H9 (cell line): ENCODE measurements around the gene EFNA1. TPM values are rescaled to one million over a fixed set of nuclear protein-coding genes. Genes with fewer than 3 reads are reported as not detected.

Experiments
- DNase-seq: peaks from one replicate; pipeline ENCODE4 v3.0.0-alpha.2; 2017
- H2AFZ ChIP-seq: one replicate; pipeline ENCODE4 v1.6.1; 2013; ENCODE audit warnings: mild to moderate bottlenecking, low read length, control low read depth, moderate library complexity
- H2AK5ac ChIP-seq: 2 replicates; pipeline ENCODE4 v1.6.1; 2013; ENCODE audit warnings: low read length, control low read depth, mixed read lengths; ENCODE audit not compliant: insufficient read length
- H2BK120ac ChIP-seq: one replicate; pipeline ENCODE4 v1.6.1; 2013; ENCODE audit warnings: low read depth, mild to moderate bottlenecking, low read length, control low read depth, inconsistent platforms; ENCODE audit not compliant: poor library complexity, severe bottlenecking
- H2BK12ac ChIP-seq: 2 replicates; pipeline ENCODE4 v1.6.1; 2013; ENCODE audit warnings: low read length, control low read depth, mixed read lengths, low read depth; ENCODE audit not compliant: insufficient read length
- H2BK15ac ChIP-seq: 2 replicates; pipeline ENCODE4 v1.6.1; 2013; ENCODE audit warnings: low read depth, low read length, control low read depth
- H2BK20ac ChIP-seq: one replicate; pipeline ENCODE4 v1.6.1; 2013; ENCODE audit warnings: low read depth, mild to moderate bottlenecking, low read length, control low read depth, inconsistent platforms; ENCODE audit not compliant: poor library complexity, severe bottlenecking
- H2BK5ac ChIP-seq: 2 replicates; pipeline ENCODE4 v1.6.1; 2013; ENCODE audit warnings: low read length, control low read depth, mixed read lengths; ENCODE audit not compliant: insufficient read length
- H3K14ac ChIP-seq: 2 replicates; pipeline ENCODE4 v1.6.1; 2013; ENCODE audit warnings: low read length, control low read depth; ENCODE audit not compliant: insufficient read depth
- H3K18ac ChIP-seq: 2 replicates; pipeline ENCODE4 v1.6.1; 2013; ENCODE audit warnings: low read depth, mild to moderate bottlenecking, mixed read lengths, low read length, control low read depth; ENCODE audit not compliant: insufficient read length
- H3K23ac ChIP-seq: 2 replicates; pipeline ENCODE4 v1.6.1; 2013; ENCODE audit warnings: low read length, control low read depth, mixed read lengths, low read depth; ENCODE audit not compliant: insufficient read length
- H3K23me2 ChIP-seq: 2 replicates; pipeline ENCODE4 v1.6.1; 2013; ENCODE audit warnings: low read depth, mild to moderate bottlenecking, mixed read lengths, low read length, control low read depth; ENCODE audit not compliant: insufficient read length, poor library complexity, severe bottlenecking
- H3K27ac ChIP-seq: 2 replicates; pipeline ENCODE4 v1.5.1; 2013; ENCODE audit warnings: low read length, control low read depth, mixed read lengths, low read depth; ENCODE audit not compliant: insufficient read length
- H3K27me3 ChIP-seq: 2 replicates; pipeline ENCODE4 v1.6.1; 2013; ENCODE audit warnings: low read length, control low read depth, inconsistent platforms; ENCODE audit not compliant: insufficient read depth
- H3K4ac ChIP-seq: 2 replicates; pipeline ENCODE4 v1.6.1; 2013; ENCODE audit warnings: low read depth, mild to moderate bottlenecking, control low read depth, inconsistent platforms, low read length, moderate library complexity
- H3K4me1 ChIP-seq: 2 replicates; pipeline ENCODE4 v1.6.1; 2013; ENCODE audit warnings: low read length, control low read depth, inconsistent platforms; ENCODE audit not compliant: insufficient read depth
- H3K4me2 ChIP-seq: 2 replicates; pipeline ENCODE4 v1.6.1; 2013; ENCODE audit warnings: low read length, control low read depth, mixed read lengths; ENCODE audit not compliant: insufficient read length, insufficient read depth
- H3K56ac ChIP-seq: 2 replicates; pipeline ENCODE4 v1.6.1; 2013; ENCODE audit warnings: low read depth, mild to moderate bottlenecking, mixed read lengths, low read length, control low read depth; ENCODE audit not compliant: insufficient read length
- H3K79me1 ChIP-seq: 2 replicates; pipeline ENCODE4 v1.6.1; 2013; ENCODE audit warnings: low read depth, mild to moderate bottlenecking, moderate library complexity, low read length, control low read depth, inconsistent platforms; ENCODE audit not compliant: insufficient read depth, poor library complexity, severe bottlenecking
- H3K79me2 ChIP-seq: 2 replicates; pipeline ENCODE4 v1.6.1; 2013; ENCODE audit warnings: low read length, control low read depth, inconsistent platforms; ENCODE audit not compliant: insufficient read depth
- H3K9ac ChIP-seq: 2 replicates; pipeline ENCODE4 v1.6.1; 2013; ENCODE audit warnings: low read length, control low read depth, mixed read lengths; ENCODE audit not compliant: insufficient read length; ENCODE audit errors: extremely low read depth
- H3K9me3 ChIP-seq: one replicate; pipeline ENCODE4 v1.6.1; 2013; ENCODE audit warnings: low read depth, low read length, inconsistent platforms; ENCODE audit not compliant: control insufficient read depth
- H3T11ph ChIP-seq: one replicate; pipeline ENCODE4 v1.6.1; 2013; ENCODE audit warnings: mild to moderate bottlenecking, low read length, control low read depth, inconsistent platforms
- H4K20me1 ChIP-seq: one replicate; pipeline ENCODE4 v1.6.1; 2013; ENCODE audit not compliant: control insufficient read depth, insufficient read length, insufficient read depth
- H4K5ac ChIP-seq: 2 replicates; pipeline ENCODE4 v1.6.1; 2013; ENCODE audit warnings: low read depth, mild to moderate bottlenecking, mixed read lengths, low read length, control low read depth; ENCODE audit not compliant: insufficient read length
- H4K8ac ChIP-seq: replicated peaks from 2 replicates; pipeline ENCODE4 v1.6.1; 2013; ENCODE audit warnings: low read length, control low read depth, mixed read lengths, low read depth; ENCODE audit not compliant: insufficient read length
- H4K91ac ChIP-seq: 2 replicates; pipeline ENCODE4 v1.6.1; 2013; ENCODE audit warnings: low read depth, mild to moderate bottlenecking, moderate library complexity, mixed read lengths, low read length, control low read depth; ENCODE audit not compliant: insufficient read length
- H3K27ac Mint-ChIP-seq, 3 experiments: 2 replicates in 2 of 3; 3 replicates in 1 of 3; pipeline ENCODE4 v1.8.0; 2020 to 2021; ENCODE audit warnings: mixed read lengths in 3 of 3, mild to moderate bottlenecking in 1 of 3, moderate library complexity in 1 of 3
- H3K27me3 Mint-ChIP-seq: 2 replicates; pipeline ENCODE4 v1.8.0; 2021; ENCODE audit warnings: low read depth, mild to moderate bottlenecking, moderate library complexity, mixed read lengths
- H3K36me3 Mint-ChIP-seq, 3 experiments: 2 replicates in 2 of 3; 3 replicates in 1 of 3; pipeline ENCODE4 v1.8.0; 2020 to 2021; ENCODE audit warnings: low read depth in 3 of 3, mixed read lengths in 3 of 3; ENCODE audit not compliant: insufficient read depth in 1 of 3
- H3K4me1 Mint-ChIP-seq, 2 experiments: 2 replicates each; pipeline ENCODE4 v1.8.0; 2020; ENCODE audit warnings: mixed read lengths in 2 of 2
- H3K4me3 Mint-ChIP-seq, 2 experiments: 2 replicates in 1 of 2; 3 replicates in 1 of 2; pipeline ENCODE4 v1.8.0; 2020 to 2021; ENCODE audit warnings: mild to moderate bottlenecking in 2 of 2, mixed read lengths in 2 of 2, moderate library complexity in 1 of 2
- H3K9me3 Mint-ChIP-seq, 2 experiments: 2 replicates in 1 of 2; 3 replicates in 1 of 2; pipeline ENCODE4 v1.8.0; 2020; ENCODE audit warnings: mild to moderate bottlenecking in 2 of 2, mixed read lengths in 2 of 2, moderate library complexity in 1 of 2
- WGBS: extraction: QIAGEN DNeasy Blood & Tissue Kit; methylation state at CpG from one replicate; pipeline ENCODE4 v1.1.7; 2013; ENCODE audit warnings: missing lambda C conversion rate, low lambda C conversion rate, mixed read lengths; ENCODE audit not compliant: insufficient read length; ENCODE audit errors: extremely low coverage; 5-methylcytosine and 5-hydroxymethylcytosine counted together
- total RNA-seq: library from RNA; stranded (reverse); gene quantifications from 2 replicates; pipeline ENCODE4 v1.2.1, GENCODE V29; 2021
- TF ChIP-seq, protein P1 (sequence below): fragments of 200-600 bp; sonication (generic); conservative IDR thresholded peaks from 3 replicates; pipeline ENCODE4 v1.8.0; 2021; ENCODE audit warnings: antibody characterized with exemption, mild to moderate bottlenecking

The EFNA1 gene
- total RNA-seq, 1 experiment from 2014 or later, result 1.4 TPM

DNA sequence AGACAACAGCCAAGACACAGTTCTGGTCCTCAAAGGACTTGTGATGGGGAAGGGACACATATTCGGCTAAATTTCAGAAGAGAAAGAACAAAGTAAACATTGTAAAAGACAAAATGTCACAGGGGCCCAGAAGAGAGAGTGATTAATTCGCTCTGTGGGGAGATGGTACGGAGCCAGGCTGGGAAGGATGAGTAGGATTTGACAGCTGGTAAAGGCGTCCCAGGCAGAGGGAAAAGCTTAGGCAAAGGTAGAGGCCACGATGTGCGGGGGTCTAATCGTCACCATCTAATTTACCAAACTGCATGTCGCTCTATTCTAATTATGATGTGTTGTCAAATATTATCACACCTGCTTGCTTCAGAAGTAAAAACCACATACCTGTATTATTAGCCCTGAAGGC lies 17.3 kb upstream of the EFNA1 start:
- Histone ChIP-seq H3K4me1 (no peaks in the 10 kb centered on the region), H3K23me2 (no peaks in the 10 kb centered on the region), H2BK12ac (no peak overlapping the region), H2BK5ac (no peak overlapping the region), H2BK120ac (no peak overlapping the region), H2AFZ (no peak overlapping the region), H4K20me1 (no peaks in the 10 kb centered on the region), H3T11ph (no peak overlapping the region), H3K4me2 (no peak overlapping the region), H2BK15ac (no peak overlapping the region), H3K27ac (no peak overlapping the region), H3K18ac (no peak overlapping the region), H3K9ac (no peak overlapping the region), H3K79me2 (no peaks in the 10 kb centered on the region), H3K27me3 (no peaks in the 10 kb centered on the region), H4K91ac (no peak overlapping the region), H4K5ac (no peak overlapping the region), H3K9me3 (no peaks in the 10 kb centered on the region), H3K14ac (no peak overlapping the region), H2BK20ac (no peak overlapping the region), H3K23ac (no peak overlapping the region), H3K56ac (no peak overlapping the region), H4K8ac (no peak overlapping the region), H3K79me1 (no peaks in the 10 kb centered on the region), H3K4ac (no peak overlapping the region), H2AK5ac (no peak overlapping the region)
- Mint-ChIP-seq H3K4me3 (no peak overlapping the region), H3K4me1 (peaks cover 2 to 4% of the 10 kb centered on the region in 2 experiments; a peak in 1 of 4 replicates), H3K36me3 (no peaks in the 10 kb centered on the region), H3K27ac (no peak overlapping the region), H3K9me3 (no peaks in the 10 kb centered on the region), H3K27me3 (peaks cover 35% of the 10 kb centered on the region)
- DNase-seq, result no peak
- no CpG with 5 or more reads among the region's 8 CpGs for WGBS
- TF ChIP-seq, protein P1, sequence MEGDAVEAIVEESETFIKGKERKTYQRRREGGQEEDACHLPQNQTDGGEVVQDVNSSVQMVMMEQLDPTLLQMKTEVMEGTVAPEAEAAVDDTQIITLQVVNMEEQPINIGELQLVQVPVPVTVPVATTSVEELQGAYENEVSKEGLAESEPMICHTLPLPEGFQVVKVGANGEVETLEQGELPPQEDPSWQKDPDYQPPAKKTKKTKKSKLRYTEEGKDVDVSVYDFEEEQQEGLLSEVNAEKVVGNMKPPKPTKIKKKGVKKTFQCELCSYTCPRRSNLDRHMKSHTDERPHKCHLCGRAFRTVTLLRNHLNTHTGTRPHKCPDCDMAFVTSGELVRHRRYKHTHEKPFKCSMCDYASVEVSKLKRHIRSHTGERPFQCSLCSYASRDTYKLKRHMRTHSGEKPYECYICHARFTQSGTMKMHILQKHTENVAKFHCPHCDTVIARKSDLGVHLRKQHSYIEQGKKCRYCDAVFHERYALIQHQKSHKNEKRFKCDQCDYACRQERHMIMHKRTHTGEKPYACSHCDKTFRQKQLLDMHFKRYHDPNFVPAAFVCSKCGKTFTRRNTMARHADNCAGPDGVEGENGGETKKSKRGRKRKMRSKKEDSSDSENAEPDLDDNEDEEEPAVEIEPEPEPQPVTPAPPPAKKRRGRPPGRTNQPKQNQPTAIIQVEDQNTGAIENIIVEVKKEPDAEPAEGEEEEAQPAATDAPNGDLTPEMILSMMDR, result no peak
